Thoracic aorta (tissue), 2 donors: Measurements from ENCODE around the gene IP6K1. TPM values are rescaled to one million over a fixed set of nuclear protein-coding genes. Genes with fewer than 3 reads are reported as not detected.
"Not testable (repeated sequence)": the region's sequence is repeated elsewhere in the genome, so short reads cannot be mapped to it uniquely, and the experiment has no call there.

Source experiments
- ATAC-seq: fragments of 150-250 bp; one replicate; pipeline ENCODE4 v1.8.0; 2017; ENCODE audit warnings: low read depth; ENCODE audit not compliant: insufficient number of reproducible peaks, low FRiP score
- DNase-seq: peaks from one replicate; pipeline ENCODE4 v3.0.0-alpha.2; 2020; ENCODE audit warnings: low spot score
- H3K27ac ChIP-seq, 2 donors: fragments of 200-600 bp; sonication (generic); 1 replicate in 1 of 2; 2 replicates in 1 of 2; pipeline ENCODE4 v1.5.1; 2016; ENCODE audit warnings: mild to moderate bottlenecking in 2 of 2, moderate library complexity in 2 of 2
- H3K27me3 ChIP-seq: fragments of 200-600 bp; sonication (generic); replicated peaks from 2 replicates; pipeline ENCODE4 v1.6.0; 2016; ENCODE audit warnings: mild to moderate bottlenecking; ENCODE audit not compliant: insufficient read depth
- H3K36me3 ChIP-seq: fragments of 200-600 bp; sonication (generic); one replicate; pipeline ENCODE4 v1.5.1; 2016
- H3K4me1 ChIP-seq, 2 donors: fragments of 200-600 bp; sonication (generic); 1 replicate in 1 of 2; 2 replicates in 1 of 2; pipeline versions ENCODE4 v1.5.1 to v1.6.0; 2016; ENCODE audit warnings: low read depth in 2 of 2, mild to moderate bottlenecking in 1 of 2; ENCODE audit not compliant: control insufficient read depth in 1 of 2
- H3K4me3 ChIP-seq: fragments of 200-600 bp; sonication (generic); 2 replicates; pipeline ENCODE4 v1.5.1; 2016; ENCODE audit warnings: mild to moderate bottlenecking
- H3K9me3 ChIP-seq: fragments of 200-600 bp; sonication (generic); 2 replicates; pipeline ENCODE4 v1.5.1; 2016
- CTCF ChIP-seq: fragments of 200-600 bp; sonication (generic); IDR thresholded peaks from one replicate; pipeline ENCODE4 v1.5.1; 2019; ENCODE audit warnings: antibody characterized with exemption
- total RNA-seq, 2 donors: library from RNA; depleted of rRNA; stranded (reverse); fragments of >200 nt; gene quantifications; one replicate each; pipeline versions ENCODE4 v1.1.0 to v1.2.3, GENCODE V29; 2016

IP6K1 gene
- total RNA-seq, 2 donors from 2014 or later: 56.6 to 69.0 TPM

DNA sequence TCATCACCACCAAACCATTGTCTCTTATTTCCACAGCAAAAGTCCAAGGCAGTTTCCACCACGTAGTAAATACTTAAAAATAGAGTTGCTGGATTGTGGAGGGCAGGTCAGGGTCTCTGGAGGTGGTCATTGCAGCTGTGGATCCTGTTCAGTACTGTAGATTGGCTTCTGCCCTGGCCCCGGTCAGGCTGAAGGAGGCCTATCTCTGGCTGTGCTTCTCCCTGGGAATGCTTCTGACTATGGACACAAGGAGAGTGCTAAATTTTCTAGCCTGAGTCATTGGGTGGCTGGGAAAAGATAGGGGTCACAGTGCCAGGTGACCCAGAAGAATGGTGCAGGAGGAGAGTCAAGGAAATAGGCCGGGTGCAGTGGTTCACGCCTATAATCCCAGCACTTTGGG lies 36.3 kb downstream of the IP6K1 start:
- Histone ChIP-seq H3K4me1 (peaks cover 0 to 31% of the 10 kb centered on the region in 2 donors), H3K27me3 (no peaks in the 10 kb centered on the region), H3K4me3 (no peak overlapping the region), H3K9me3 (no peaks in the 10 kb centered on the region), H3K27ac (no peak overlapping the region), H3K36me3 (no peaks in the 10 kb centered on the region)
- ATAC-seq: no peak
- no peak for TF ChIP-seq CTCF
- DNase-seq: no peak

GRCh38 chr3:49748874-49749273 lies 37.5 kb downstream of the IP6K1 start:
- DNase-seq, H3K27me3 ChIP-seq, H3K4me3 ChIP-seq, H3K36me3 ChIP-seq, ATAC-seq, H3K9me3 ChIP-seq, H3K27ac ChIP-seq: not testable (repeated sequence)
- peaks cover 0 to 23% of the 10 kb centered on the region in 2 donors for H3K4me1 ChIP-seq

- H3K36me3 ChIP-seq: no peaks in the 10 kb centered on the region
- DNase-seq (no peak), ATAC-seq (no peak)
- no peaks in the 10 kb centered on the region for H3K27me3 ChIP-seq
- H3K27ac ChIP-seq: no peak overlapping the region
- no peak overlapping the region for H3K4me3 ChIP-seq
- no peaks in the 10 kb centered on the region for H3K9me3 ChIP-seq
- TF ChIP-seq CTCF: no peak
- peaks cover 0 to 15% of the 10 kb centered on the region in 2 donors for H3K4me1 ChIP-seq
These were observed 38.4 kb downstream of the IP6K1 start for GRCh38 chr3:49747792-49748480.

DNA sequence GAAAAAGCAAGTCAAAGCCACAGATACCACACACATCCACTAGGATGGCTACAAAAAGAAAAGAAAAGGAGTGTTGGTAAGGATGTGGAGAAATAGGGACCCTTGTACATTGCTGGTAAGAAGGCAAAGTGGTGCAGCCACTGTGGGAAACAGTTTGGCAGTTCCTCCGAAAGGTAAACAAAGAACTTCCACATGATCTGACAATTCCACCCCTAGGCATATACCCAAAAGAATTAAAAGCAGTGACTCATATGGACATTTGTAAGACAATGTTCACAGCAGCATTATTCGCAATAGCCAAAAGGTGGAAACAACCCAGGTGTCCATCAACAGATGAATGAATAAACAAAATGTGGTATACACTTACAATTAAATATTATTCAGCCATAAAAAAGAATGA lies 40.4 kb downstream of the IP6K1 start:
- ATAC-seq (no peak), DNase-seq (no peak)
- H3K4me3 ChIP-seq: no peak overlapping the region
- no peaks in the 10 kb centered on the region for H3K36me3 ChIP-seq
- H3K27me3 ChIP-seq: no peaks in the 10 kb centered on the region
- H3K27ac ChIP-seq: no peak overlapping the region
- no peak for TF ChIP-seq CTCF
- H3K4me1 ChIP-seq: peaks cover 0 to 18% of the 10 kb centered on the region in 2 donors
- no peaks in the 10 kb centered on the region for H3K9me3 ChIP-seq

DNA sequence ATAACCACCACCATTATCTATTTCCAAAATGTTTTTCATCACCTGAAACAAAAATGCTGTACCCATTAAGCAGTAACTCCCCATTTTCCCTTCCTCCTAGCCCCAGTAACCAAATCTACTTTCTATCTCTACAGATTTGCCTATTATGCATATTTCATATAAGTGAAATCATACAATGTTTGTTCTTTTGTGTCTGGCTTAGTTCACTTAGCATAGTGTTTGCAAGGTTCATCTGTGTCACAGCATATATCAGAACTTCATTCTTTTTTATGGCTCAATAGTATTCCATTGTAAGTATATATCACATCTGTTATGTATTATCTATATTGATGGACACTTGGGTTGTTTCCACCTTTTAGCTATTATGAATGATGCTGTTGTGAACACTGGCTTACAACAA lies 45.9 kb downstream of the IP6K1 start:
- no peak for TF ChIP-seq CTCF
- no peaks in the 10 kb centered on the region for H3K27me3 ChIP-seq
- peaks cover 14% of the 10 kb centered on the region for H3K36me3 ChIP-seq
- H3K4me3 ChIP-seq: no peak overlapping the region
- no peaks in the 10 kb centered on the region for H3K9me3 ChIP-seq
- peaks cover 0 to 3% of the 10 kb centered on the region in 2 donors for H3K4me1 ChIP-seq
- no peak for DNase-seq
- no peak for ATAC-seq
- no peak overlapping the region for H3K27ac ChIP-seq
